NOMO-1 treated with DMSO at 0.1 percent for 48 hours (cell line): ENCODE data around the gene TRMT1L.
A peak's percentile ranks its signal among the peaks of the same experiment; 100 is the strongest.
"Not testable (repeated sequence)": the region's sequence is repeated elsewhere in the genome, so short reads cannot be mapped to it uniquely, and the experiment has no call there.

Source experiments
- DNase-seq: peaks from one replicate; lab custom pipeline; 2025; ENCODE audit not compliant: unreplicated experiment; lab: John Stamatoyannopoulos, UW

Gene TRMT1L

GRCh38 chr1:185156854-185157598 is at the start of gene TRMT1L, which contains the start of gene SWT1:
TSS of gene TRMT1L (minus strand) at chr1:185156953. CDS start at chr1:185156712, 241 bp downstream.
TSS of gene SWT1 (plus strand) at chr1:185157167. CDS start at chr1:185160842, 3,675 bp downstream.
- DNase-seq = peak; percentile 100

GRCh38 chr1:185200889-185201288 is 44.1 kb upstream of the TRMT1L start:
- no peak for DNase-seq

GRCh38 chr1:185198712-185199111 is 42.0 kb upstream of the TRMT1L start:
- DNase-seq = not testable (repeated sequence)

- DNase-seq = no peak
These were observed 37.0 kb upstream of the TRMT1L start for GRCh38 chr1:185193756-185194155.

- DNase-seq = peak; percentile 47
These were observed 13.6 kb upstream of the TRMT1L start for GRCh38 chr1:185170291-185170848.

GRCh38 chr1:185166106-185166505 is 9.4 kb upstream of the TRMT1L start:
- DNase-seq = no peak

- no peak for DNase-seq
These were observed 5.7 kb upstream of the TRMT1L start for GRCh38 chr1:185162491-185162890.

GRCh38 chr1:185159966-185160365 is 3.2 kb upstream of the TRMT1L start:
- no peak for DNase-seq

- DNase-seq = no peak
These were observed 2.0 kb upstream of the TRMT1L start for GRCh38 chr1:185158800-185159199.

- DNase-seq = peak; percentile 18
These were observed 1.1 kb upstream of the TRMT1L start for GRCh38 chr1:185157599-185158412.

- no peak for DNase-seq
These were observed 382 bp downstream of the TRMT1L start for GRCh38 chr1:185156288-185156853.

GRCh38 chr1:185155600-185156287 is 1.0 kb downstream of the TRMT1L start:
- peak; percentile 56 for DNase-seq

GRCh38 chr1:185154912-185155513 is 1.7 kb downstream of the TRMT1L start:
- no peak for DNase-seq

GRCh38 chr1:185152187-185152767 is 4.5 kb downstream of the TRMT1L start:
- no peak for DNase-seq

- DNase-seq = no peak
These were observed 5.5 kb downstream of the TRMT1L start for GRCh38 chr1:185151215-185151614.

- DNase-seq = no peak
These were observed 12.5 kb downstream of the TRMT1L start for GRCh38 chr1:185144233-185144632.

- DNase-seq = no peak
These were observed 17.5 kb downstream of the TRMT1L start for GRCh38 chr1:185139246-185139645.

- no peak for DNase-seq
These were observed 18.7 kb downstream of the TRMT1L start for GRCh38 chr1:185137896-185138545.

- DNase-seq = no peak
These were observed 24.2 kb downstream of the TRMT1L start for GRCh38 chr1:185132534-185132933.

- DNase-seq = no peak
These were observed 27.0 kb downstream of the TRMT1L start for GRCh38 chr1:185129708-185130107.
